Measurements from ENCODE around the gene GAA.

The GAA gene

DNA sequence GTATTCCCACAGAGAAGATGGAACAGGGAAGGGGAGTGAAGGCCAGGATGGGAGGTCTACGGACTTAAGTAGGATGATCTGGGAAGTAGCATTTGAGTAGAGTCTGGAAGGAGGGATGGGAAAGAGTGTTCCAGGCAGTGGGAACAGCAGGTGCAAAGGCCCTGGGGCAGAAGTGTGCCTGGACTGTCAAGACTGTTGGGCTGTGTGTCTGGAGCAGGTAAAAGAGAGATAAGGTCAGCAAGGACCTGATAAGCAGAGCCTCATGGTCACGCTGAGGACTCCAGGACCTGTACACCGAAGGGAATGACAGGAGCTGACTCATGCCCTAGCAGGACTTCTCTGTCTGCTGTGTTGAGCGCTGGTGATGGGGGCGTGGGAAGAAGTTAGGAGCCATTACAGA lies 67.7 kb downstream of the GAA start:
- Histone ChIP-seq H3K27me3 (no peaks in the 10 kb centered on the region), H3K4me1 (no peaks in the 10 kb centered on the region), H3K9me3 (no peaks in the 10 kb centered on the region; the same call in 1 of the 2 replicates), H3K4me3 (ENCODE audit: low read depth, low read length) (no peak overlapping the region), H3K36me3 (no peaks in the 10 kb centered on the region)
- TF ChIP-seq CTCF (IDR thresholded peaks at IDR 0.05; ENCODE audit: low read depth, low read length) = no peak
- no peak for DNase-seq

All from BE2C (cell line).